22Rv1 (cell line): ENCODE measurements around the gene CNIH3.

Experiments
- ZFX ChIP-seq: fragments of 450-650 bp; IDR thresholded peaks from 2 replicates; pipeline ENCODE4 v1.6.1; 2017; ENCODE audit warnings: antibody characterized with exemption, borderline replicate concordance
- TF ChIP-seq, protein P1 (sequence below): fragments of 450-650 bp; IDR thresholded peaks from 2 replicates; pipeline ENCODE4 v1.5.1; 2017; ENCODE audit warnings: mild to moderate bottlenecking

DNA sequence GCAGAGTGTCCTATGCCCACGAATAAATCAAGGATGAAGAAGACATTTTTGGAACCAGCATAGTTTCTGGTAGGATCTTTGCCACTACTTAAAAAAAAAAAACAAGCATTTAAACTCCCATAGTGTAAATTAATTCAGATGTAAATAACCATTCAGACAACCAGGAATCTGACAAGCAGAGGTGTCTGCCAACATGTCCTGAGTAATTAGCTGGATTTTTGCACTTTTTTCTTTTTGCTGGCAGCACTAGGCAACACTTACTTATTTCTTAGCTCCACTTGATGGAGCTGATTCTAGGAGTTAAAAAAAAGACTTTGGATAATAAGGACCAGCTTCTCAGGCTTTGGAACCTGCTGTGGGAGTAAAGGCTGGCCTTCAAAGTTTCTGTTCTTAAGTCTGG is 27.6 kb upstream of the CNIH3 start:
- TF ChIP-seq, protein P1, sequence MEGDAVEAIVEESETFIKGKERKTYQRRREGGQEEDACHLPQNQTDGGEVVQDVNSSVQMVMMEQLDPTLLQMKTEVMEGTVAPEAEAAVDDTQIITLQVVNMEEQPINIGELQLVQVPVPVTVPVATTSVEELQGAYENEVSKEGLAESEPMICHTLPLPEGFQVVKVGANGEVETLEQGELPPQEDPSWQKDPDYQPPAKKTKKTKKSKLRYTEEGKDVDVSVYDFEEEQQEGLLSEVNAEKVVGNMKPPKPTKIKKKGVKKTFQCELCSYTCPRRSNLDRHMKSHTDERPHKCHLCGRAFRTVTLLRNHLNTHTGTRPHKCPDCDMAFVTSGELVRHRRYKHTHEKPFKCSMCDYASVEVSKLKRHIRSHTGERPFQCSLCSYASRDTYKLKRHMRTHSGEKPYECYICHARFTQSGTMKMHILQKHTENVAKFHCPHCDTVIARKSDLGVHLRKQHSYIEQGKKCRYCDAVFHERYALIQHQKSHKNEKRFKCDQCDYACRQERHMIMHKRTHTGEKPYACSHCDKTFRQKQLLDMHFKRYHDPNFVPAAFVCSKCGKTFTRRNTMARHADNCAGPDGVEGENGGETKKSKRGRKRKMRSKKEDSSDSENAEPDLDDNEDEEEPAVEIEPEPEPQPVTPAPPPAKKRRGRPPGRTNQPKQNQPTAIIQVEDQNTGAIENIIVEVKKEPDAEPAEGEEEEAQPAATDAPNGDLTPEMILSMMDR, result no peak
- TF ChIP-seq ZFX, result no peak
